ENCODE results near the gene FBLN2.
"Not testable (repeated sequence)": the region's sequence is repeated elsewhere in the genome, so short reads cannot be mapped to it uniquely, and the experiment has no call there.

FBLN2 gene

DNA sequence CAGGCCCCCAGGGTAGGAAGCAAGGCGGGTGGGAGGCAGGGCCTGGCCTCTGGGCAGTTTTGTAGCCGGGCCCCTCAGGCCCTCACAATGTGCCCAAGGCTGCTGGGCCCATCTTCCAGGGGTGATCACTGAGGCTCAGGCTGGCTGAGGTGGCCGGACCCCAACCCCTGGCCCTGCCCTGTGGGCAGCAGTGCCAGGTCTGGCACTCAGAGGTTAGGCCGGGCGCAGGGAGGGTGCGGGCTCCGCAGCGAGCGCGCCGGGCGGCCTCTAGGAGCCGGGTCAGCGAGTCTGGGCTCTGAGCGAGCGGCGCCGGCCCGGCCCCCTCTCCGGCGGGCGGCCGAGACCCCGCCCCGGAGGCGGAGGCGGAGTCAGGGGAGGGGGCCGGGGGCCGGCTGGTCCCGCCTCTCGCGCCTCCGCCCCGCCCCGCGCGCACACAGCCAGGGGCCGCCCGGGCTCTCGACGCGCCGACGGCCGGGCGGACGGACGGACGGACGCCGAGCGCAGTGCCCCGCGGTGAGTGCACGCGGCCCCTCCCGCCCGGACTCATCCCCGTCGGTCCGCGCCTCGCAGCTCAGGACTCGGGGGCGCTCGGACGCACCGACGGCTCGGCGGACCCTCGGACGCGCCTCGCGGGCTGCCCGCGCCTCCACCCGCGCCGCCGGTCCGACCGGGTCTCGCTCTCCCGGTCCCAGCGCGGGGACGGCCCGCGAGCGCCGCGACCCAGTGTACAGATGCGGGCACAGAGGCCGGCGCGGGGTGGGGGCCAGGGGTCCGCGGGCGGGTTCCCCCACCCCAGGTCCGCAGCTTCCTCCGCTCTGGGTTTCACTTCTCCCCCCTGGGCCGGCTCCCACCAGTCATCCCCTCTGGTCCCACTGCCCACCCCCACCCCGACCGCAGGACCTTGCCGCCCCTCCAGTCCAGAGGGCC lies at the start of gene FBLN2:
FBLN2 (plus strand) TSS at position 430 of the 927 bp plus-strand sequence. CDS start 21,231 bp downstream, outside the sequence.
- no peak for DNase-seq

DNA sequence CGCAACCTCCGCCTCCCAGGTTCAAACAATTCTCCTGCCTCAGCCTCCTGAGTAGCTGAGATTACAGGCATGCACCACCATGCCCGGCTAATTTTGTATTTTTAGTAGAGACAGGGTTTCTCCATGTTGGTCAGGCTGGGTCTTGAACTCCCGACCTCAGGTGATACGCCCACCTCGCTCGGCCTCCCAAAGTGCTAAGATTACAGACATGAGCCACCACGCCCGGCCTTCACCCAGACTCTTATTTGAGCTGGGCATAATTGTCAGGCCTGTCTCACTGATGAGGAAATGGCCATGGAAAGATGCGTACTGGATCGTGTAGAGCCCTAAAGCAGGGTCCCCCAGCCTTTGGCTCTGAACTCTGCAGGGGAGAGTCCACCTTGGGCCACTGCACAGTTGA lies 49.7 kb upstream of the FBLN2 start:
- not testable (repeated sequence) for DNase-seq

- DNase-seq, result no peak
Measured at GRCh38 chr3:13500133-13500885, 48.6 kb upstream of the FBLN2 start.

GRCh38 chr3:13501056-13501455 lies 47.9 kb upstream of the FBLN2 start:
- DNase-seq, result no peak

DNA sequence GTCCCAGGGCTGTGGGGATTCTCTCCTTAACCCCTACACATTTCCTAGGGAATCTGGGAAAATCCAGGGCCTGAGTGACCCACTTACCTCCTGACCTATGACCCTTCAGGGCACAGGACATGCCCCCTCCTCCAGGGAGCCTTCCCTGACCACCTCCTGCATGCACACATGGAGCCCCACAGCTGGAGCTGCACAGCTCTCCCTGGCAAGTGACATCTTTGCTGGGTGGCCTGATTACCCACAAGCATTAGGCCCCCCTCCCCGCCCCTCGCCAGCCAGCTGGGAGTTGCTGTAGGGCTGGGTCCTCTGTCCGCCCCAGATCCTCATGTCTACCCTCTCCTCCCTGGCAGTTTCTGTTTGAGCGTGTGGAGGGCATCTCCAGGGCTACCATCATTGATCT lies 47.4 kb upstream of the FBLN2 start:
- no peak for DNase-seq

- no peak for DNase-seq
Measured at GRCh38 chr3:13501958-13502790, 46.8 kb upstream of the FBLN2 start.

- DNase-seq, result no peak
Measured at GRCh38 chr3:13502791-13503060, 46.2 kb upstream of the FBLN2 start.

GRCh38 chr3:13504161-13504831 lies 44.6 kb upstream of the FBLN2 start:
- DNase-seq, result no peak

DNA sequence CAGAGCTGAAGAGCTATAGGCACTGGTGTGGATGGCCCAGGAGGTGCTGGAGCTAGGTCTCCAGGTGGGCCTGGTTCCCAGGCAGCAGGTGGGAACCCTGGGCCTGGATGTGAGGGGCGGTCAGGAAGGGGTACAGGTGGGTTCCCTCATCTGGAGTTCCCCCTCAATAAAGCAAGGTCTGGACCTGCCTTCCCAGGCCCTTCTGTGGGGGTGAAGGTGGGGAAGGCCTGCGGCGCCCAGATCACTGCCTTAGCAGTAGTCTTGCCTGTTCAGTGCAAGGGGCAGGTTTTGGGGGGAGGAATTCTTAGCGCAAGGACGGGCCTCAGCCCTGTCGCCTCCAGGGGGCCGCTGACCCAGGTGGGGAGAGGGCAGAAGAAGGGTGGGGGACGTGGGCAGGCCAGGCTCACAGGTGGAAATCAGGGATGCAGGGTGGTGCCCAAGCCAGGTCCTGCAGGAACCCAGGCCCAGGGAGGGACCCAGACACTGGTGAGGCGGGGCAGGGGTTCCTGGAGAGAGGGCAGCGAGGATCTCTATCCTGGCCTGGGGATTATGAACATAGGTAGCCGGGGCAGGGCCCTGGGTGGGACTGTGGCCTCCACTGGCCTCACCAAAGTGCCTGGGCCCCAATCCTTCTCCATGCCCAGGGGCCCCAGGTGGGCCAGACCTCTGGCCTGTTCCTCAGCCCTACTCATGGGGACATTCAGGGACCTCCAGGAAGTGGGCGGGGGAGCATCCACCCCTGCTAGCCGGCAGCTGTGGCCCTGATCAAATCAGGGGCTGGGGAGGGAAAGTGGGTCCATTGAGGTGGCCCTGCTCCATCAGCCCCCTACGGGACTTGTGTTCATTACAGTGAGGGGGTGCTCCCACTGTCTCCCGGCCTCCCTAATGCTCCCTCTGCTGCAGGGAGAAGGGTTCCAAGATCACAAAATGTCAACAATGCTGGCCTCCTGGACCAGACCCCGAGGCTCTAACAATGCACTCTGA lies 43.5 kb upstream of the FBLN2 start:
- no peak for DNase-seq

- no peak for DNase-seq
Measured at GRCh38 chr3:13506239-13506638, 42.7 kb upstream of the FBLN2 start.

DNA sequence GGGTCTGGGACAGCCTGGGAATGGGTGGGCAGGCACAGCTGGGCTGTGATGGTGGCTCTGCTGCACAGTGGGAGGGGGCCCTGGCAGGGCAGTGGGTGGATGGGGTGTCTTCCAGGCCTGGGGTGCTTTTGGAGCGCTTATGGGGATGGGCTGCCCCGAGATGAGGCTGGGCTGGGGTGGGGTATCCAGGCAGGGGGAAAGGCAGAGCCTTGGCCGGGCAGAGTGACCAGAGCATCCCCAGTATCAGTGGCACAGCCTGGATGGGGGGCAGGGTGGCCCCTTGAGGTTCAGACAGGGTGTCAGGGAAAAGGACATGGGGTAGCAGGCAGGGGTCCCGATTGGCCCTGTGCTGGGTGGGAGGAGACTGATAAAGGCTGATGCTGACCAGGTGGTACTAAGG lies 42.2 kb upstream of the FBLN2 start:
- DNase-seq, result no peak

DNA sequence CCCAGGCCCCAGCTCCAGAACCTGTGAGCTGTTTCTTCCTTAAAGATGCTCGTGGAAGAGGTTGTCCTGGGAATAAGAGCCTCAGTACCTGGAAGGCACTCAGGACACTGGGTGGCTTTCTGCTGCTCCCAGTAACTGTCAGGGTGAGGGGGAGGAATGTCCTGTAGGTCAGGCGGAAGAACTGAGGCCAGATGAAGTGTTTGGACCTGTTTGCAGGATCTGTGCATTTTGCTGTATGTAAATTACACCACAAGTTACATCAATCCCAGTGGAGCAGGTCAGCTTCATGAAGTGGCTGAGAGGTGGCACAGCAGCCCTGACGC lies 41.7 kb upstream of the FBLN2 start:
- DNase-seq, result no peak

GRCh38 chr3:13507570-13508339 lies 41.2 kb upstream of the FBLN2 start:
- DNase-seq, result no peak

DNA sequence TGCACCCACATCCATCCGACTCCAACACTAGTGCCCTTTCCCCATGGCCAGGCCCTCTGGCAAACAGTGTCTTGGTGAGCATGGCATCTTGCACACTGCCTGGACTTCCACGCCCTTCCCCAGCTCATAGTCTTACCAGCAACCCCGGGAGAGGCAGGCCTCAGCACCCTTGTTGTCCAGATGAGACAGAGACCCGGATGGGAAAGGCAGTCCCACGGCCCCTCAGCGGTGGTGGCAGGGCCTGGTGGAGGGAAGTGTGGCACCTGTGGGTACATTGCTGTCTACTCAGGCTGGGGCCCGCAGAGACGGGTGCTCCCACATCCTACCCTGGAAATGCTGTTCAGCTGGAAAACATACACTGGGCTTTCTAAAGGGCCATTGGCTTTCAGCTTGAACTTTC lies 40.4 kb upstream of the FBLN2 start:
- no peak for DNase-seq

- no peak for DNase-seq
Measured at GRCh38 chr3:13509059-13509815, 39.7 kb upstream of the FBLN2 start.

DNA sequence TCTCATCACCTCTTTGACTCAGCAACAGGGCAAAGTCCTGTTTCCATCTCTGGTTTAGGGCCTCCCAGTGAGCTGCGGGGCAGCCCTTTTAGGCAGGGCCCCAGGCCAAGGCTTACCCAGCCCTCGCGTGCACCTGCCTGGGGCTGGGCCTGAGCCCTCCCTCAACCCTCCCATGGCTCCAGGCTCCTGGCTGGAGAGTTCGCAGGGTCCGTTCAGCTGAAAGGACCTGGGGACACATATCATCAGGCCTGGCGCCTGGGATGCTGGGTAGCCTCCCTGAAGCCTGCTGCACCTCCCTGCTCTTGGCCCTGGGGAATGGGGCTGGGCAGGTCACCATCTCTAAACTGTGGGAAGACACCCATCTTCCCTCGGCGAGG lies 39.1 kb upstream of the FBLN2 start:
- DNase-seq, result no peak

DNA sequence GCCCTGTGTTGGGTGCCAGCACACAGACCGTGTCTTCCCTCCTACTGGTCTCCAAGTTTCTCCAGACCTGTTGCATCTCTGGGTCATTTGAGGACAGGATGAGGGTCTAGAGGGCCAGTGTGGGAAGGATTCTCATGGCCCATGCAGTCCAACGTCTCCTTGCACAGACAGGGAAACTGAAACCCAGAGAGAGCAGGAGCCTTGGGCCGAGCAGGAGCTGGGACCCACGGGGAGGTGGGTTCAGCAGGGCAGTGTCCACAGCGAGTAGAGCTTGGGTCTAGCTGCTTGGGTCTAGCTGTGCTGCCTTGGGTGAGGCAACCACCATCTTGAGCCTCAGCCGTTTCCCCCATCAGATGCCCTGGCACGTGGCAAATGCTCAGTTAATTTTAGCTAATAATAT lies 36.5 kb upstream of the FBLN2 start:
- no peak for DNase-seq

DNA sequence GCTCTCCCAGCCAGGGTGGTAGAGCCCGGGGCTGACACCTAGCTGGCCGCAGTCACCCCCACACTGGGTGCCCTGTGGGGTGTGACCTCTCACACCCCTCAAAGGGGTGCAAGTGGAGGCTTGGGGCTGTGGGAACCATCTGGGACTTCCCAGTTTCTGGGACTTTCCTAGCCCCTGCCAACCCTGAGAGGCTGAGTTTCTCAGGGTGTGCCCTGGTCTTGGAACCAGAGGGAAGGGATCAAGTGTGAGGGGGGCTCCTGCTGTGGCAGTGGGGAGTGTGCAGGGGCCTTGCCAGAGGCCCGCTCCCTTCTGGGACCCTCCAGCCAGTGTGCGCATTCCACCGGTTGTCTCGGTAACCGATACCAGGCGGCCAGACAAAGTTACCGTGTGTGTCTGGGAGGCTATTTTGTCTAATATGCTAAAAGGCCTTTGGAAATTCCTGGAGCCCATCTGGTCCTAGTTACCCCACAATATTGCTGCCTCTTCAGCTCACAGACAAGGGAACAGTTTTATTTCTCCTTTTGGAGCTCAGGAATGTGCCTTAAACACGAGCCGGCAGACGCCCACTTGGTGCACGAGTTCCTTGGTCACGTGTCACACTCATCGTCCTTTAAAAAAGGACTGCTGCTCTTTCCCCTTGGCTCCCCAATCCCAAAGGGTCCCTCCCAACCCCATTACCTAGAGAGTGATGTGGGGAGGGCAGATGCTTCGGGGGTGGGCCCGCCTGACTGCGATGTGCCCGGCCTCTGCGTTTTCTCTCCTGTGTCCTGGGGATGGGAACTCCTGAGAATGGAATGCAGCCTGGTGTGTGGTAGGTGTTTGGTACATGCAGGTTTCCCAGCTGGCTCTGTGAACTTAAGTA lies 35.6 kb upstream of the FBLN2 start:
- DNase-seq, result no peak

GRCh38 chr3:13513913-13514517 lies 34.9 kb upstream of the FBLN2 start:
- no peak for DNase-seq

Data from activated CD8-positive, alpha-beta memory T cell treated with anti-CD3 and anti-CD28 coated beads, Interleukin-2, amount 50 U/mL, for 48 hours (primary cell).